ENCODE results near the gene MBOAT7.

MBOAT7 gene

DNA sequence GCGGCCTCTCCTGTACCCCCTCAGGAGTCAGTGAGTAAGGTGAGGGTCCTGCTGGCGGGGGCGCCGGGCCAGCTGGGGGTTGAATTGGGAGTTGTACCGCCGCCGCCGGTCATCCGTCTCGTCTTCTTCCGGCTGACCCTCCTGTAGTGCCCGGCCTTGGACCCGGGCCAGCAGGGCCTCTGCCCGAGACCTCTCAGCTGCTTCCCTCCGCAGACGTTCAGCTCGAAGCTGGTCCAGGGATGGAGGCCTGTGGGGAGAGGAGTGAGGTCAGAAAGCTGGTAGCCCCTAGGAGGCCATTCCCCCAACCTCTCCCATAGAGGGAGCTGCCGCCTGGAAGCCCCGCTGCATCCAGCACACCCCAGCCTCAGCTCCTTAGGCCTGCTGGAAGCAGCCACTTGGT lies 33.7 kb downstream of the MBOAT7 start:
- no peaks in the 10 kb centered on the region for H3K27me3 ChIP-seq (ENCODE audit: insufficient read depth, low read depth)
- no peak overlapping the region for H3K4me3 ChIP-seq (IDR thresholded peaks at IDR 0.05; ENCODE audit: insufficient read depth, low read depth, low read length)
- H3K27ac ChIP-seq, result no peak overlapping the region
- H2AFZ ChIP-seq (ENCODE audit: low read depth), result no peak overlapping the region
- no peaks in the 10 kb centered on the region for H4K20me1 ChIP-seq (ENCODE audit: insufficient read depth)
- 0 out of 2 replicates have a peak, but pooled peaks cover 3% of the 10 kb centered on the region for H3K36me3 ChIP-seq (ENCODE audit: insufficient read depth)
- TF ChIP-seq, protein P1, sequence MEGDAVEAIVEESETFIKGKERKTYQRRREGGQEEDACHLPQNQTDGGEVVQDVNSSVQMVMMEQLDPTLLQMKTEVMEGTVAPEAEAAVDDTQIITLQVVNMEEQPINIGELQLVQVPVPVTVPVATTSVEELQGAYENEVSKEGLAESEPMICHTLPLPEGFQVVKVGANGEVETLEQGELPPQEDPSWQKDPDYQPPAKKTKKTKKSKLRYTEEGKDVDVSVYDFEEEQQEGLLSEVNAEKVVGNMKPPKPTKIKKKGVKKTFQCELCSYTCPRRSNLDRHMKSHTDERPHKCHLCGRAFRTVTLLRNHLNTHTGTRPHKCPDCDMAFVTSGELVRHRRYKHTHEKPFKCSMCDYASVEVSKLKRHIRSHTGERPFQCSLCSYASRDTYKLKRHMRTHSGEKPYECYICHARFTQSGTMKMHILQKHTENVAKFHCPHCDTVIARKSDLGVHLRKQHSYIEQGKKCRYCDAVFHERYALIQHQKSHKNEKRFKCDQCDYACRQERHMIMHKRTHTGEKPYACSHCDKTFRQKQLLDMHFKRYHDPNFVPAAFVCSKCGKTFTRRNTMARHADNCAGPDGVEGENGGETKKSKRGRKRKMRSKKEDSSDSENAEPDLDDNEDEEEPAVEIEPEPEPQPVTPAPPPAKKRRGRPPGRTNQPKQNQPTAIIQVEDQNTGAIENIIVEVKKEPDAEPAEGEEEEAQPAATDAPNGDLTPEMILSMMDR (conservative IDR thresholded peaks at IDR 0.05; ENCODE audit: low read depth, low read length), result no peak
- H3K9ac ChIP-seq, result no peak overlapping the region
- peaks cover 19% of the 10 kb centered on the region for H3K4me1 ChIP-seq (ENCODE audit: low read depth, poor library complexity, severe bottlenecking)
- H3K4me2 ChIP-seq, result no peak overlapping the region
- peaks cover 13% of the 10 kb centered on the region; the same call in 1 of the 2 replicates for H3K79me2 ChIP-seq (ENCODE audit: insufficient read depth, low read depth)

DNA sequence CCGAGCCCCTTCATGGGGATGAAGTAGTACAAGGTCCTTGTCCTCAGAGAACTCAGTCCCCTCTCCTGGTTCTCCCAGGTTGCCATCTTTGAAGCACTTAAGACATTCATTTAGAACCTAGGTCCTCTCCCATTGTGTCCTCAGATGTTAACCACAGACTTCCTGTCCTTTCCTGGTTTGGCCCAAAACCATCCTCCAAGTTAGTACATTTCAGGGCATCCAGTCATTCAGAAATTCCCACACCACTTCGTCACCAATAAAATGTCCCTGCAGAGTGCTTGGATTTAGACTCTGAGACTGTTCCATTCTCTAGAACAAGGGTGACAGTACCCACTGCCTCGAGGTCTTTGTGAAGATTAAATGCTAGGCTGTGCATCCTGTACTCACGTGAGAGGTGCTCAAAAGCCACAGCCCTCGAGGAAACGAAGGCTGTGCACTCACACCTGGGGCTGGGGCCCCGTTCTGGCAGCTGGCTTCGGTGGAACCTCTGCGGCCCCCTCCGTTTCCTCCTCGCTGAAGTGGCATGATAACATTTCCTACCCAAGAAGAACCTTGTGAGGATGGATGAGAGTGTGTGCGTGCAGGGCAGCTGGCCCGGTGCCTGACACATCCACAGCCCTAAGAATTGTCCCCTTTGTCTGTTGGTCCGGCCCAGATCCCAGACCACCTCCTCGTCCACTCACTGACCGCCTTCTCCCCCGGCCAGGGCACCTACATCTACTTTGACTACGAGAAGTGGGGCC lies 34.6 kb downstream of the MBOAT7 start:
- Histone ChIP-seq H3K27ac (no peak overlapping the region), H3K36me3 (ENCODE audit: insufficient read depth) (0 out of 2 replicates have a peak, but pooled peaks cover 3% of the 10 kb centered on the region)

DNA sequence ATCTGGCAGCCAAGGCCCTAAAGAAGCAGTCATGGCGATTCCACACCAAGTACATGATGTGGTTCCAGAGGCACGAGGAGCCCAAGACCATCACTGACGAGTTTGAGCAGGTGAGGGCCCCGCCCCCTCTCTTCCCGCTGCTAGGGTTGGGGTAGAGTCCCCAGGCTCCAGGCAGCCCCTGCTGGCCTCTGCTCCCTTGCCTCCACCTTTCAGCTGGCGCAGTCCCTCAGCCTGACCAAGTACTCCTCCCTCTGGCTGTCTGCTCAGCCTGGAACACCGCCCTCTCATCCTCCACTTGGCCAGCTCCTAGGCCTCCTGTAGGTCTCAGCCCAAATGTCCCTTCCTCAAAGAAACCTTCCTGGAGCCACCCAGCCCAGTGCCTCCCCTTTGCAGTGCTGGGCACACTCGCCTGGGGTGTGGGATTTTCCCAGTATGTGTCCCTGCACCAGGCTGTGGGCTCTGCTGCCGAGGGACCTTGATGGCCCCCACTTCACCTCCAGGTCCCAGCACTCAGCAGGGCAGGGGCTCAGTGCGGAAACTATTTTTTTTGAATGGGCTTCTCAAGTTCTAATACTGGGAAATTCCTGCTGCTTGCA lies 35.6 kb downstream of the MBOAT7 start:
- Histone ChIP-seq H3K36me3 (ENCODE audit: insufficient read depth) (0 out of 2 replicates have a peak, but pooled peaks cover 3% of the 10 kb centered on the region), H4K20me1 (ENCODE audit: insufficient read depth) (no peaks in the 10 kb centered on the region), H2AFZ (ENCODE audit: low read depth) (no peak overlapping the region), H3K79me2 (ENCODE audit: insufficient read depth, low read depth) (peaks cover 13% of the 10 kb centered on the region; the same call in 1 of the 2 replicates), H3K4me2 (no peak overlapping the region), H3K4me3 (IDR thresholded peaks at IDR 0.05; ENCODE audit: insufficient read depth, low read depth, low read length) (no peak overlapping the region), H3K9ac (no peak overlapping the region), H3K27ac (no peak overlapping the region), H3K4me1 (ENCODE audit: low read depth, poor library complexity, severe bottlenecking) (peaks cover 17% of the 10 kb centered on the region), H3K27me3 (ENCODE audit: insufficient read depth, low read depth) (no peaks in the 10 kb centered on the region)
- TF ChIP-seq, protein P1 (conservative IDR thresholded peaks at IDR 0.05; ENCODE audit: low read depth, low read length), result no peak

More for the DNA sequence above, 34.6 kb downstream of the MBOAT7 start:
- peaks cover 13% of the 10 kb centered on the region; the same call in 1 of the 2 replicates for H3K79me2 ChIP-seq (ENCODE audit: insufficient read depth, low read depth)
- H3K4me3 ChIP-seq (IDR thresholded peaks at IDR 0.05; ENCODE audit: insufficient read depth, low read depth, low read length), result no peak overlapping the region
- TF ChIP-seq, protein P1 (conservative IDR thresholded peaks at IDR 0.05; ENCODE audit: low read depth, low read length), result no peak
- H3K9ac ChIP-seq, result no peak overlapping the region
- no peaks in the 10 kb centered on the region for H3K27me3 ChIP-seq (ENCODE audit: insufficient read depth, low read depth)
- no peak overlapping the region for H2AFZ ChIP-seq (ENCODE audit: low read depth)
- H3K4me1 ChIP-seq (ENCODE audit: low read depth, poor library complexity, severe bottlenecking), result peaks cover 18% of the 10 kb centered on the region
- H4K20me1 ChIP-seq (ENCODE audit: insufficient read depth), result no peaks in the 10 kb centered on the region
- H3K4me2 ChIP-seq, result no peak overlapping the region

DNA sequence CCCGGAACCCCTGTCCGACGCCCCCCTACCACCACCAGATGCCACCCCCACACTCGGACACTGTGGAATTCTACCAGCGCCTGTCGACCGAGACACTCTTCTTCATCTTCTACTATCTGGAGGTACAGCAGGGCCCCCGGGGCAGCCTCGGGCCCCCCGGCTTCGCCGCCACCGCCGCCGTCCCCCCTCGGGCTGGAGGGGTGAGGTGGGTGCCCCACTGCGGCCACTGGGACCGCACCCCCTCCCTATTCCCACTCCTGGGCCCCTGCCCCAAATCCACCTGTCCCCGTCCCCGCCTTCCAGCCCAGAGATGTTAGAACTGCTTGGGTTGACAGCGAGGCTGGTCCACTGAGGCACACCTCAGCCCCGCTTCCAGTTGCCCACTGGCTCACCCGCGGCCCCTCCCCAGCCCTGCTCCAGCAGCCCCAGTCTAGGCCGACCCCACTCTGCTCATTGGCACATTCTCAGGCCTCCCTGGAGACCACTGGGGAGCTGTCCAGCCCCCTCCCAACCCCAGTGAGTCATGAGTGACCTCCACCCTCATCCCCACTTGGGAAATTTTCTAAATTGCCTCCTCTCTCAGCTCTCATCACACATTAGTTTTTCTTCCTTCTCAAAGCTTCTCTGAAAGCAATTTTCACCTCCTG lies 36.4 kb downstream of the MBOAT7 start:
- Histone ChIP-seq H3K27me3 (ENCODE audit: insufficient read depth, low read depth) (no peaks in the 10 kb centered on the region), H3K4me1 (ENCODE audit: low read depth, poor library complexity, severe bottlenecking) (peaks cover 8% of the 10 kb centered on the region), H3K4me2 (no peak overlapping the region), H3K79me2 (ENCODE audit: insufficient read depth, low read depth) (peaks cover 5% of the 10 kb centered on the region; the same call in 1 of the 2 replicates), H3K4me3 (IDR thresholded peaks at IDR 0.05; ENCODE audit: insufficient read depth, low read depth, low read length) (no peak overlapping the region), H3K27ac (no peak overlapping the region), H3K9ac (no peak overlapping the region), H4K20me1 (ENCODE audit: insufficient read depth) (no peaks in the 10 kb centered on the region), H2AFZ (ENCODE audit: low read depth) (no peak overlapping the region), H3K36me3 (ENCODE audit: insufficient read depth) (0 out of 2 replicates have a peak, but pooled peaks cover 3% of the 10 kb centered on the region)
- TF ChIP-seq, protein P1 (conservative IDR thresholded peaks at IDR 0.05; ENCODE audit: low read depth, low read length), result no peak
